Mesendoderm (in vitro differentiated cells): ENCODE results near the gene NOX4.
"Not testable (repeated sequence)": the region's sequence is repeated elsewhere in the genome, so short reads cannot be mapped to it uniquely, and the experiment has no call there.

Experiments
- DNase-seq: peaks from one replicate; pipeline ENCODE4 v3.0.0; 2013
- H2AK5ac ChIP-seq: 2 replicates; pipeline ENCODE4 v1.6.1; 2013; ENCODE audit warnings: low read length, inconsistent platforms
- H2BK120ac ChIP-seq: 2 replicates; pipeline ENCODE4 v1.6.1; 2013; ENCODE audit warnings: low read depth, mild to moderate bottlenecking, low read length, moderate library complexity, mixed read lengths
- H2BK15ac ChIP-seq: replicated peaks from 2 replicates; pipeline ENCODE4 v1.6.1; 2013; ENCODE audit warnings: low read depth, mild to moderate bottlenecking, moderate library complexity
- H2BK5ac ChIP-seq: 2 replicates; pipeline ENCODE4 v1.6.1; 2013; ENCODE audit warnings: low read length, inconsistent platforms
- H3K18ac ChIP-seq: 2 replicates; pipeline ENCODE4 v1.6.1; 2013; ENCODE audit warnings: mild to moderate bottlenecking, low read length, mixed read lengths
- H3K23ac ChIP-seq: one replicate; pipeline ENCODE4 v1.6.1; 2013; ENCODE audit warnings: low read length
- H3K27ac ChIP-seq: 2 replicates; pipeline ENCODE4 v1.5.1; 2013; ENCODE audit warnings: low read depth, mild to moderate bottlenecking, inconsistent platforms, low read length, moderate library complexity
- H3K27me3 ChIP-seq: 2 replicates; pipeline ENCODE4 v1.6.1; 2013; ENCODE audit warnings: low read length, control low read depth, mild to moderate bottlenecking, inconsistent platforms; ENCODE audit not compliant: insufficient read depth, poor library complexity
- H3K36me3 ChIP-seq: 2 replicates; pipeline ENCODE4 v1.6.1; 2013; ENCODE audit warnings: low read length, inconsistent platforms; ENCODE audit not compliant: control insufficient read depth, insufficient read depth
- H3K4ac ChIP-seq: one replicate; pipeline ENCODE4 v1.6.1; 2013; ENCODE audit warnings: low read depth, mild to moderate bottlenecking, low read length, moderate library complexity
- H3K4me1 ChIP-seq: 2 replicates; pipeline ENCODE4 v1.6.1; 2013; ENCODE audit warnings: low read depth, low read length, inconsistent platforms; ENCODE audit not compliant: control insufficient read depth
- H3K4me2 ChIP-seq: 2 replicates; pipeline ENCODE4 v1.6.1; 2013; ENCODE audit warnings: low read length
- H3K4me3 ChIP-seq: 2 replicates; pipeline ENCODE4 v1.5.1; 2013; ENCODE audit warnings: mild to moderate bottlenecking, low read length
- H3K56ac ChIP-seq: one replicate; pipeline ENCODE4 v1.6.1; 2013; ENCODE audit warnings: low read length
- H3K79me1 ChIP-seq: 2 replicates; pipeline ENCODE4 v1.6.1; 2013; ENCODE audit warnings: low read length, inconsistent platforms
- H3K79me2 ChIP-seq: 2 replicates; pipeline ENCODE4 v1.6.1; 2013; ENCODE audit warnings: mild to moderate bottlenecking, low read length; ENCODE audit not compliant: control insufficient read depth, insufficient read depth
- H3K9ac ChIP-seq: 2 replicates; pipeline ENCODE4 v1.6.1; 2013; ENCODE audit warnings: low read length, inconsistent platforms
- H4K5ac ChIP-seq: one replicate; pipeline ENCODE4 v1.6.1; 2013; ENCODE audit warnings: low read length
- H4K8ac ChIP-seq: one replicate; pipeline ENCODE4 v1.6.1; 2013; ENCODE audit warnings: low read depth, mild to moderate bottlenecking, control low read depth, low read length, moderate library complexity
- WGBS: extraction: QIAGEN DNeasy Blood & Tissue Kit; methylation state at CpG from one replicate; pipeline ENCODE4 v1.1.7; 2013; ENCODE audit warnings: low lambda C conversion rate, missing lambda C conversion rate; ENCODE audit not compliant: insufficient coverage; ENCODE audit errors: extremely low coverage; 5-methylcytosine and 5-hydroxymethylcytosine counted together

NOX4 gene

DNA sequence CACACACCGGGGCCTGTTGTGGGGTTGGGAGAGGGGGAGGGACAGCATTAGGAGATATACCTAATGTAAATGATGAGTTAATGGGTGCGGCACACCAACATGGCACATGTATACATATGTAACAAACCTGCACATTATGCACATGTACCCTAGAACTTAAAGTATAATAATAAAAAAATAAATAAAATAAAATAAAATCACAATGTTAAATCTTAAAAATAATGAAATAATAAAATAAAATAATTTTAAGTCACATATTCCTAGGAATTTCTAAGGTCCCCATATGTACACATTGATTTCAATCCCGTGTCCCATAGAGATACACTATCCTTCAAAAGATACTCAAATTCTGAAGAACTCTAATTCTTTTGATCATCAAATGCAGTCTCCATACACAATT, 59.0 kb downstream of the NOX4 start:
- not testable (repeated sequence) for H4K8ac ChIP-seq, H3K23ac ChIP-seq, H3K27me3 ChIP-seq, H2BK5ac ChIP-seq, H3K27ac ChIP-seq, DNase-seq, H3K9ac ChIP-seq, H2AK5ac ChIP-seq, H2BK15ac ChIP-seq, H3K4me1 ChIP-seq, H3K36me3 ChIP-seq, H3K79me2 ChIP-seq, H3K18ac ChIP-seq, H3K79me1 ChIP-seq, H4K5ac ChIP-seq, H3K56ac ChIP-seq, H3K4me3 ChIP-seq, H3K4me2 ChIP-seq, H3K4ac ChIP-seq, H2BK120ac ChIP-seq
- WGBS, result no CpG with 5 or more reads among the region's 3 CpGs

DNA sequence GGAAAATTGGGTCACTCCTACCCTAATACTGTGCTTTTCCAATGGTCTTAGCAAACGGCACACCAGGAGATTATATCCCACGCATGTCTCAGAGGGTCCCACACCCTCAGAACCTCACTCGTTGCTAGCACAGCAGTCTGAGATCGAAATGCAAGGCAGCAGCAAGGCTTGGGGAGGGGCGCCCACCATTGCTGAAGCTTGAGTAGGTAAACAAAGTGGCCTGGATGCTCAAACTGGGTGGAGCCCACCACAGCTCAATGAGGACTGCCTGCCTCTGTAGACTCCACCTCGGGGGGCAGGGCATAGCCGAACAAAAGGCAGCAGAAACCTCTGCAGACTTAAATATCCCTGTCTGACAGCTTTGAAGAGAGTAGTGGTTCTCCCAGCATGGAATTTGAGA, 64.7 kb downstream of the NOX4 start:
- not testable (repeated sequence) for H3K79me2 ChIP-seq, H3K4me2 ChIP-seq, H3K36me3 ChIP-seq, H3K56ac ChIP-seq, H3K4me1 ChIP-seq, H3K18ac ChIP-seq, H4K5ac ChIP-seq, H2BK120ac ChIP-seq, H3K79me1 ChIP-seq, H3K27me3 ChIP-seq, H4K8ac ChIP-seq, H2AK5ac ChIP-seq, H3K23ac ChIP-seq, H3K4me3 ChIP-seq, DNase-seq, H2BK15ac ChIP-seq, H3K27ac ChIP-seq, H2BK5ac ChIP-seq, H3K4ac ChIP-seq, H3K9ac ChIP-seq
- WGBS, result no CpG with 5 or more reads among the region's 7 CpGs

DNA sequence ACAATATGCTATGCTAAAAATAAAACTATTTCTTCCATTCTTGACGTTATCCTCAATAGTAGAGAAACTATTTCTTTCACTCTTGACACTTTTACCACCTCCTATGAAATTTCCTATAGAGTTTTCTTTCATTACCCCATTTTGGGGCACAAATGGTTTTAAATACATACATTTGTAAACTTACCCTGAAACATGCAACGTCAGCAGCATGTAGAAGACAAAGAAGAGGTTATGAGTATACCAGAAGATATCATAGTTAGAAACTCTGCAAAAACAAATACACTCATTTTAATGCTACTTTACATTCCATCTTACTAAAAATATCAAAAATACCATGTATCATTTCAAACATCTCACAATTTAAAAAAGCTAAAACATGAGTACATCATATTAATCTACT, 69.5 kb downstream of the NOX4 start:
- no peaks in the 10 kb centered on the region for H3K79me1 ChIP-seq
- H3K4ac ChIP-seq, result no peak overlapping the region
- no CpG with 5 or more reads among the region's 2 CpGs for WGBS

DNA sequence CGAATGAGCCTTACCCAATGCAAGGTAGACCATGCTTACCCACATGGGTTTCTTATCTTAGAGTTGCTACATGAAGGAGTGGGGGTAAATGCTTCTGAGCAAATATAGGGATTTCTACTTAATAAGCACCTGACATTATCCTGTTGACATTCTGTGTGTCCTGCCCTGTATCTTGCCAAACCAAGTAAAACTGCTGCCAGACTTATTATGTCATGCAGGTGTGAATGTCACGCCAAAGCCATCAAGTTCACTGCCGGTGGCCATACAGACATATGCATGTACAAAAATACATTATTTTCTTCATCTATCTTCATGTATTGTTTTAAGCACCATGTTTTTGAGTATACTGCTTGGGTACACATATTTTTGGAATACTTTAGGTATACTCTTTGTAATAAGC, 70.2 kb downstream of the NOX4 start:
- Histone ChIP-seq H3K4me2 (no peak overlapping the region), H3K79me2 (no peaks in the 10 kb centered on the region), H2AK5ac (no peak overlapping the region), H3K4me1 (peaks cover 3% of the 10 kb centered on the region), H3K79me1 (no peaks in the 10 kb centered on the region), H3K27me3 (no peaks in the 10 kb centered on the region), H3K4ac (no peak overlapping the region), H2BK5ac (no peak overlapping the region), H2BK120ac (no peak overlapping the region), H3K18ac (no peak overlapping the region), H3K27ac (no peak overlapping the region), H4K5ac (no peak overlapping the region), H2BK15ac (no peak overlapping the region), H4K8ac (no peak overlapping the region), H3K4me3 (no peak overlapping the region), H3K23ac (no peak overlapping the region), H3K9ac (no peak overlapping the region), H3K56ac (no peak overlapping the region), H3K36me3 (no peaks in the 10 kb centered on the region)
- WGBS, result no CpG with 5 or more reads among the region's 3 CpGs
- DNase-seq, result no peak

More for the DNA sequence above, 69.5 kb downstream of the NOX4 start:
- DNase-seq, result no peak
- no peak overlapping the region for H3K4me2 ChIP-seq
- no peaks in the 10 kb centered on the region for H3K36me3 ChIP-seq
- H4K8ac ChIP-seq, result no peak overlapping the region
- no peak overlapping the region for H2BK5ac ChIP-seq
- H4K5ac ChIP-seq, result no peak overlapping the region
- no peak overlapping the region for H3K23ac ChIP-seq
- H3K18ac ChIP-seq, result no peak overlapping the region
- no peaks in the 10 kb centered on the region for H3K4me1 ChIP-seq
- no peak overlapping the region for H3K56ac ChIP-seq
- H3K27me3 ChIP-seq, result no peaks in the 10 kb centered on the region
- no peak overlapping the region for H3K27ac ChIP-seq
- H3K79me2 ChIP-seq, result no peaks in the 10 kb centered on the region
- no peak overlapping the region for H2BK120ac ChIP-seq
- no peak overlapping the region for H2BK15ac ChIP-seq
- H2AK5ac ChIP-seq, result no peak overlapping the region
- H3K9ac ChIP-seq, result no peak overlapping the region
- no peak overlapping the region for H3K4me3 ChIP-seq

DNA sequence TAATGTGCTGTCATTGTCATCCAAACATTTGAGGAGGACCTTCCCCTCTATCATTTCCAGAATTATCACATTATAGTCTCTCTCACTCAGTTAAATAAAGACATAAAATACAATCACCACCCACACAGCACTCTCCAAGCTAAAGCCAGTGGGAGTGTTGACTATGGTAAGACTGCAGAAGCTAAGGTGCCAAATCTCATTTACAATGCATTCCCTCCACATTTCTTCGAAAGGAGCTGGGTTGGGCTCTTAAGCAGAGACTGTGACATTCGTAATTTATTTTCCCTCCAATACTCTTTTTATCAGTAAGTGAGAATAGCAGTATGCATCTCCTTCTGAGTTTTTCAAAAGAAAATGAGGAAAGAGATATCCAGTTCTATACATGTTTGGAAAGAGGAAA, 74.2 kb downstream of the NOX4 start:
- no peaks in the 10 kb centered on the region for H3K79me2 ChIP-seq
- H3K27ac ChIP-seq, result no peak overlapping the region
- no peak overlapping the region for H2BK5ac ChIP-seq
- H3K4me1 ChIP-seq, result peaks cover 3% of the 10 kb centered on the region
- no peak overlapping the region for H3K4me3 ChIP-seq
- no peak overlapping the region for H3K4me2 ChIP-seq
- no peak overlapping the region for H3K18ac ChIP-seq
- no peak overlapping the region for H2BK120ac ChIP-seq
- DNase-seq, result peak; percentile 85
- no peaks in the 10 kb centered on the region for H3K27me3 ChIP-seq
- H4K8ac ChIP-seq, result no peak overlapping the region
- no CpG with 5 or more reads among the region's 2 CpGs for WGBS
- H2AK5ac ChIP-seq, result no peak overlapping the region
- H3K9ac ChIP-seq, result no peak overlapping the region
- no peak overlapping the region for H3K56ac ChIP-seq
- no peak overlapping the region for H2BK15ac ChIP-seq
- H3K23ac ChIP-seq, result no peak overlapping the region
- H3K79me1 ChIP-seq, result no peaks in the 10 kb centered on the region
- H3K4ac ChIP-seq, result no peak overlapping the region
- H3K36me3 ChIP-seq, result no peaks in the 10 kb centered on the region
- H4K5ac ChIP-seq, result no peak overlapping the region

DNA sequence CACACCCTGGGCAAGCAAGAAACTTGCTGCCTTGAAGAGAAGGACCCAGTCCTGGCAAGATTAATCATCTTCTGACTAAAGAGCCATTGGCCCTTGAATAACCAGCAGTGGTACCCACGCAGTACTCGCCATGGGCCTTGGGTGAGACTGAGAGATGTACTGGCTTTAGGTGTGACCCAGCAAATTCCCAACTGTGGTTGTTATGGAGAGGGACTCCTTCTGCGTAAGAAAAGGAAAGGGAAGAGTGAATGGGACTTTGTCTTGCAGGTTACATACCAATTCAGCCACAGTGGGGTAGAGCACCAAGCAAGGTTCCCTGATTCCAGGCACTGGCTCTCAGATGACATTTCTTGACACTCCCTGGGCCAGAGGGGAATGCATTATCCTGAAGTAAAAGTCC, 80.1 kb downstream of the NOX4 start:
- H2BK15ac ChIP-seq, H2AK5ac ChIP-seq, H2BK120ac ChIP-seq, H3K56ac ChIP-seq, H3K9ac ChIP-seq, H2BK5ac ChIP-seq, H3K27ac ChIP-seq, H3K79me2 ChIP-seq, H3K36me3 ChIP-seq, H3K4me1 ChIP-seq, H3K79me1 ChIP-seq, H3K4me2 ChIP-seq, H3K4me3 ChIP-seq, H3K27me3 ChIP-seq, H3K4ac ChIP-seq, H4K5ac ChIP-seq, H3K23ac ChIP-seq, DNase-seq, H3K18ac ChIP-seq, H4K8ac ChIP-seq: not testable (repeated sequence)
- no CpG with 5 or more reads among the region's 3 CpGs for WGBS
